ENCODE measurements around the gene RAB34. TPM values are rescaled to one million over a fixed set of nuclear protein-coding genes. Genes with fewer than 3 reads are reported as not detected.

The RAB34 gene
- polyA plus RNA-seq, 3 donors = 7.9 to 125 (median 38.3) TPM

- no peak overlapping the region for H3K27ac ChIP-seq (ENCODE audit: low read depth, low read length)
- WGBS, 3 donors = 68 to 95% (median 84%) methylated on average over 18 of the region's 18 CpGs
Measured at GRCh38 chr17:28747801-28748750, 30.4 kb upstream of the RAB34 start.

DNA sequence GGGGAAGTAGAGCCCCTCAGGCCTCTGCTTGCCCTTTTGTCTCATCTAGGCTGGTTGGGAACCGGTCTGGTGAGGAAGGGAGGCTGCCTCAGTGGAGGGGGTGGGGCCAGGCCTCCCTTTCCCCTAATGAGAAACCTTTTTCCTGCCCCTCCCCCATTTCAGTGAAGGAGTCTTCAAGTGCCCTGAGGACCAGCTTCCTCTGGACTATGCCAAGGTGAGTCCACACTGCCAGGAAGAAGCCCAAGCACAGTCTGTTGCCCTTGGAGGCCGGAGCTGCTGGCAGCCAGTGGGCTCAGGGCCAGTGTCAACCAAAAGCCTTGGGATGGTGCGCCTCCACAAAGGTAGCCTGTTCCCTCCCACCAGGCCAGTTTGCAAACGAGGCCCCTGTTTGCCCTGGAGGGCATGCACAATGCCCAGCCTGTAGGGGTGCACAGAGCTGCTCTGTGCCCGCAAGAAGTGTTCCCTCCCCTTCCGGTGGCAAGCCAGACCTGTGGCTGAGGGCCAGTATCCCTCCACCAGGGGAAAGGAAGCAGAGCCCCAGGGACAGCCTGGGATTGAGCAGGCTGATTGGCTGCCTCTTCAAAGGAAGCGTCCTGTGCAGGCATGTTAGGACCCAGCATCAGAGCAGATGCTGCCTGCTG lies 29.5 kb upstream of the RAB34 start:
- 17 to 59% (median 47%) methylated on average over 6 to 7 of the region's 7 CpGs for WGBS, 3 donors
- H3K27ac ChIP-seq (ENCODE audit: low read depth, low read length) = no peak overlapping the region

DNA sequence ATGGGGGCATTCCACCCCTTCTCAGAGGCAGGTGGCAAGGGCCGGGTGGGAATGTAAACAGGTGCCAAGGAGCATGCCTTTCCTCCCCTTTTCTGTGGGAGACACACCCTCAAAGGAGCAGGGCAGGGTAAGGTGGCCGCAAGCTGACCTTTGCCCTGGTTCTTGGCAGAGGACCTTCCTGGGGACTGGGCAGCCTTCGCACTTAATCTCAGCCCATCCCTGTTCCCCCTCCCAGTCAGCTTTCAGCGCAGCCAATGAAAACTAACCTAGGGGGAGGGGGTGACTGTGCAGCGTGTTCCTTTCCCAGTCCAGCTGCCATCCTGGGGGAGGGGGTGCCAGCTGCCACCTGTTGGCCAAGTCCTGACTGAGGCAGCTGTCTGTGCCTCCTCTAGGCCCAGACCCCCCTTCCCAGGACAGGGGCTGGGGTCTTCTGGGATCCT lies 29.0 kb upstream of the RAB34 start:
- WGBS, 3 donors = 16 to 70% (median 67%) methylated on average over 5 of the region's 5 CpGs
- H3K27ac ChIP-seq (ENCODE audit: low read depth, low read length) = no peak overlapping the region

GRCh38 chr17:28745786-28746411 lies 28.2 kb upstream of the RAB34 start:
- WGBS, 3 donors = 44 to 81% (median 70%) methylated on average over 4 of the region's 4 CpGs
- H3K27ac ChIP-seq (ENCODE audit: low read depth, low read length) = no peak overlapping the region

GRCh38 chr17:28744972-28745785 lies 27.5 kb upstream of the RAB34 start:
- no peak overlapping the region for H3K27ac ChIP-seq (ENCODE audit: low read depth, low read length)
- 2 to 6% (median 4%) methylated on average over 21 to 31 of the region's 31 CpGs for WGBS, 3 donors

DNA sequence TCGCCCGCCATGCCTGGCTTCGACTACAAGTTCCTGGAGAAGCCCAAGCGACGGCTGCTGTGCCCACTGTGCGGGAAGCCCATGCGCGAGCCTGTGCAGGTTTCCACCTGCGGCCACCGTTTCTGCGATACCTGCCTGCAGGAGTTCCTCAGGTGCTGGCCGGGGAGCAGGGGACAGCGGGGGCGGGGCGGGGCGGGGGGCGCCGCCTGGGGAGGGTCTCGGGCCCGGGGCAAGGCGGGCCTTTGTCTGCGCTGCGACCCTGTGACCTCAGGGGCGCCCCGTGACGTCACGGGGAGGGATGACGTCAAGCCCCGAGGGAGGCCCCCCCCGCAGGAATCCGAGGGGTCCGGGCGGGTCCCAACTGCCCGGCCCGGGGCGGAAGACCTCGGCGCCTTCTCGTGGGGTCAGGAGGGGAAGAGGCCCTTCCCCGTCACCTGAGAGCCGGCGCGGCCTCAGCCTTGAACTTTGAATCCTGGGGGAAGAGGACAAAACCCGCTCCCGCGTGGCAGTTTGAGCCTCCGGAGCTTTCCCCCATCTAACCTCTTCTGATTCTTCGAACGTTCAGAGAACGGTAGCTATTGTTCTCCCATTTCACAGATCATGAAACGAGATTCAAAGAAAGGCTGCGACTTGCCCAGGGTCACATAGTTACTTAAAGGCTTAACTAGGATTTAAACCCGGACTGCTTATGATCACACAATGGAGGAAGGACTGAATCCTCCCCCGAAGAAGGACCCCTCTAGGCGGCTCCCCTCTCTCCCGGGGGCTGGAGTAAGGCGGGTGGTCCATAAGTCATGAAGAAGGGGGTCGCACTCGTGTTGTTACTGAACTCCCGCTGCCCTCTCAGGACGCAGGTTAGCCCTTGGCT lies 26.7 kb upstream of the RAB34 start:
- no peak overlapping the region for H3K27ac ChIP-seq (ENCODE audit: low read depth, low read length)

GRCh38 chr17:28743243-28744103 lies 25.8 kb upstream of the RAB34 start, which contains the start of gene TRAF4:
Gene TRAF4 (plus strand): TSS chr17:28744011. CDS start chr17:28744113, 102 bp downstream.
- WGBS, 3 donors = 1 to 2% (median 1%) methylated on average over 48 to 70 of the region's 70 CpGs
- no peak within 1 kb of the TSS for H3K27ac ChIP-seq (ENCODE audit: low read depth, low read length)

More for the DNA sequence above, 26.7 kb upstream of the RAB34 start:
- 1 to 2% (median 1%) methylated on average over 52 to 61 of the region's 61 CpGs for WGBS, 3 donors

- 60 to 80% (median 67%) methylated on average over 19 of the region's 19 CpGs for WGBS, 3 donors
- no peak overlapping the region for H3K27ac ChIP-seq (ENCODE audit: low read depth, low read length)
Measured at GRCh38 chr17:28741358-28742349, 24.0 kb upstream of the RAB34 start.

- no peak overlapping the region for H3K27ac ChIP-seq (ENCODE audit: low read depth, low read length)
- WGBS, 3 donors = 70 to 91% (median 87%) methylated on average over 9 to 10 of the region's 10 CpGs
Measured at GRCh38 chr17:28740406-28741357, 23.0 kb upstream of the RAB34 start.

DNA sequence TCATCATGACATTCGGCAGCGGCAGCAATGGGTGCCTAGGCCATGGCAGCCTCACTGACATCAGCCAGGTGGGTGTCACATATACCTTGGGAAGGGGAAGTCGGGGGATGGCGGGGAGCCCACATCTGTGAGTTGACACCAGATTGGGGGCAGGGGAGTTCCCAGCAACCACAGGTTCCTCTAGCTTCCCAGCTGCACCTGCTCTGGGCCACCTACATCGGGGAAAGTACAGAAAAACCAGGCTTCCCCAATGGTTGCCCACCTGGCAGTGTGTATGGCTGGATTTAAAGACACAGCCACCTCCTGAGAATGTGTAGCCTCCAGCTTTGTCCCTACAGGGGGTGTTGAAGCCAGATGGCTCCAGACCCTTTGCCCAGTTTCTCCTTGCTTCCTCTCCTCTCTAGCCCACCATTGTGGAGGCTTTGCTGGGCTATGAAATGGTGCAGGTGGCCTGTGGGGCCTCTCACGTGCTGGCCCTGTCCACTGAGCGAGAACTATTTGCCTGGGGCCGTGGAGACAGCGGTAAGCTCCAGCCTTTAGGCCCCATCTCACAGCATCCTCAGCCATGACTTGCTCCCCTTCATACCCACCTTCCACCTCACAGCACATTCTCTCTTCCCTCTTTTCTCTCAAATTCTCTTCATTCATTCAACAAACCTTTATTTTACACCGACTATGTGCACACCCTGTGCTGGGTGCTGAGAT lies 21.2 kb upstream of the RAB34 start:
- WGBS, 3 donors = 84 to 88% (median 86%) methylated on average over 10 of the region's 10 CpGs

GRCh38 chr17:28737770-28738679 lies 20.4 kb upstream of the RAB34 start:
- WGBS, 3 donors = 89 to 92% (median 91%) methylated on average over 17 to 22 of the region's 22 CpGs
- no peak overlapping the region for H3K27ac ChIP-seq (ENCODE audit: low read depth, low read length)

More for the DNA sequence above, 21.2 kb upstream of the RAB34 start:
- H3K27ac ChIP-seq (ENCODE audit: low read depth, low read length) = no peak overlapping the region

DNA sequence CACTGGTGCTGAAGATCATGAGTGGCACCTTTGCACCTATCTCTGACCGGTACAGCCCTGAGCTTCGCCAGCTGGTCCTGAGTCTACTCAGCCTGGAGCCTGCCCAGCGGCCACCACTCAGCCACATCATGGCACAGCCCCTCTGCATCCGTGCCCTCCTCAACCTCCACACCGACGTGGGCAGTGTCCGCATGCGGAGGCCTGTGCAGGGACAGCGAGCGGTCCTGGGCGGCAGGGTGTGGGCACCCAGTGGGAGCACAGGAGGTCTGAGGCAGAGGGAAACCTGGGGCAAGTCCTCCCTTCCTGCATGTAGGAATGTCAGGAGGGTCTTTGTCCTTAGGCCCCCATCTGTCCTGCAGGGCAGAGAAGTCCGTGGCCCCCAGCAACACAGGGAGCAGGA lies 19.6 kb upstream of the RAB34 start:
- 94 to 96% (median 95%) methylated on average over 12 of the region's 12 CpGs for WGBS, 3 donors
- H3K27ac ChIP-seq (ENCODE audit: low read depth, low read length) = no peak overlapping the region
